Ammon's horn (tissue), 1 donor: ENCODE measurements around the gene GARS1.

ENCODE experiments used
- DNase-seq: peaks from one replicate; pipeline ENCODE4 v3.0.0-alpha.2; 2016; ENCODE audit warnings: low spot score

Gene GARS1

GRCh38 chr7:30681815-30682211, 87.1 kb downstream of the GARS1 start:
- no peak for DNase-seq

GRCh38 chr7:30682212-30683083, 87.8 kb downstream of the GARS1 start, which contains the start of gene CRHR2:
Gene CRHR2 (minus strand): TSS chr7:30682456. CDS start chr7:30682280, 176 bp downstream.
- no peak for DNase-seq

GRCh38 chr7:30683306-30683705, 88.6 kb downstream of the GARS1 start:
- no peak for DNase-seq
